Stimulated activated CD8-positive, alpha-beta memory T cell treated with anti-CD3 and anti-CD28 coated beads, Interleukin-4, amount 100 ng/mL, for 4 hours (primary cell): ENCODE results near the gene ZFYVE28.

ENCODE experiments used
- DNase-seq, 2 donors: peaks; one replicate each; pipeline ENCODE4 v3.0.0-alpha.2; 2020; ENCODE audit warnings: low read depth in 2 of 2, low spot score in 1 of 2

Gene ZFYVE28

DNA sequence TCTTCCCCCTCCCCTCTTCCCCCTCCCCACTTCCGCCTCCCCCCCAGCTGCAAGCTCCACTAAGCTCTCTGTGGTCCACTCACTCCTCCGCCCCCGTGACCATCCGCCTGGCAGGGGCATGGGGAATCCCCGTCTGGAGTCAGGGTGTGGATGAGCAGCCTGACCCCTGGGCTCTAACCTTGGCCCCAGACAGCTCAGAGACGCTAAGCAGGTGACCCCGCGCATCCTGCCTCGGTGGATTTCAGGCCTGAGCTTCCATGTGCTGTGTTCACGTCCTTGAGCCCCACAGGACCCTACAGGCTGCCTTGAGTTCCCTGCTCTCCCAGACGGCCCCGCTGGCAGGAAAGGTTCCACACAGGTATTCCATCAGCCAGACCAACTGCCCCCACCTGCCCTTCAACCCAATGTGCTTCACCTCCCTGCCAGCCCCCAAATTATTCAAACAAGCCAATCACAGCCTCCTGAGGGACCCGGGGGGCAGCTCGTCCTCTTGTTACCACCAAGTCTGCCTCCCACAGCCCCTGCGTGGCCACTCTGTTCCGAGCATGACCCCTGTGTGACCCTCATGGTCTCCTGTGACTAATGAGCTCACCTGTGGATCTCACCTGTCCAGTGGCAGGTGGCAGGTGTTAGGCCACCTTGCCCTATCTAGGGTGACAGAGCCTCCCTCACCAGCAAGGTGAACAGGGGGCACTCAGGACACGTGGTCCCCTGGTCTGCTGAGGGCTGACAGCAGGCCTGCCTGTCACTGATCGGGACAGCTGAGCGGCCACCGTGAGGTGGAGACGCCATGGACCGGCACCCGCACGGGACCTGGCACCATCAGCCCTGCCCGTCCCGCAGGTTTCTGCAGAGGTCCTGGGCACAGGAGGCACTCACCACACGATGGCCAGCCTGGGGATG is 83.4 kb downstream of the ZFYVE28 start:
- no peak for DNase-seq

- DNase-seq: no peak
Observed at GRCh38 chr4:2333916-2334644, 84.4 kb downstream of the ZFYVE28 start.

DNA sequence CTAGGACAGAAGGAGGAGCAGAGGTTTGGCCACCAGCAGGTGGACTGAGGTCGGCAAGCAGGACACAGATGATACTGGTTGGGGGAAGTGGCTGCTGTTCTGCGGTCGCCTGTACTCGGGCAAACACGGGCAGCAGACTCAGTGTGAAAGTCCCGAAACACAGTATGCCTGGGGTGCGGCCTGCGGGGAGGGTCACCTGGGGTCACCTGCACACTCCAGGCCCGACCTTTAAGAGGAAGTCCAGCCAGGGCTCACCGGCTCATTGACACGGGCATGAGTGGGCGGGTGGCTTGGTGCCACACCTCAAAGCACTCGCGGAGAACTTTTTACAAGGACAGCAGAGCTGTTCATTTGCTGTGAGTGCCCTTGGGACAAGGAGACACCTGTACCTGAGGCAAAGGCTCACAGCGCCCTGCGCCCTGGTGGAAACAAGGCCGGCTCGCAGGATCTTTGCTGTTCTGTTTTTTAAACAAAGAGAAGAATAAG is 85.0 kb downstream of the ZFYVE28 start:
- no peak for DNase-seq

DNA sequence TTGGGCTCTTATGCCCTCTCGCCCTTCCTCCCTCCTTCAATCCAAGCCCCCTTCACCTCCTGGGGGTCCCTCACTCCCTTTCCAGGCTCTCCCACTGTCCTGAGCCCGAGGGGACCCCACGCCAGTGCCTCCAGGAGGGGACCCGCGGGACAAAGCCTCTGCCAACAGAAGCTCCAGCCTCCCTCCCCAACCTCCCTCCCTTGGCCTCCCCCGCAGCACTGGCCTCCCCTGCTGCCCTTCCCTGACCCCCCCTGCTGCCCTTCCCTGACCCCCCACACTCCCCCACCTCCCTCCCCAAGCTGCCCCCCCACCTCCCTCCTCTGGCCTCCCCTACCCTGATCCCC is 85.5 kb downstream of the ZFYVE28 start:
- DNase-seq: no peak

- no peak for DNase-seq
Observed at GRCh38 chr4:2332201-2332975, 86.1 kb downstream of the ZFYVE28 start.

DNA sequence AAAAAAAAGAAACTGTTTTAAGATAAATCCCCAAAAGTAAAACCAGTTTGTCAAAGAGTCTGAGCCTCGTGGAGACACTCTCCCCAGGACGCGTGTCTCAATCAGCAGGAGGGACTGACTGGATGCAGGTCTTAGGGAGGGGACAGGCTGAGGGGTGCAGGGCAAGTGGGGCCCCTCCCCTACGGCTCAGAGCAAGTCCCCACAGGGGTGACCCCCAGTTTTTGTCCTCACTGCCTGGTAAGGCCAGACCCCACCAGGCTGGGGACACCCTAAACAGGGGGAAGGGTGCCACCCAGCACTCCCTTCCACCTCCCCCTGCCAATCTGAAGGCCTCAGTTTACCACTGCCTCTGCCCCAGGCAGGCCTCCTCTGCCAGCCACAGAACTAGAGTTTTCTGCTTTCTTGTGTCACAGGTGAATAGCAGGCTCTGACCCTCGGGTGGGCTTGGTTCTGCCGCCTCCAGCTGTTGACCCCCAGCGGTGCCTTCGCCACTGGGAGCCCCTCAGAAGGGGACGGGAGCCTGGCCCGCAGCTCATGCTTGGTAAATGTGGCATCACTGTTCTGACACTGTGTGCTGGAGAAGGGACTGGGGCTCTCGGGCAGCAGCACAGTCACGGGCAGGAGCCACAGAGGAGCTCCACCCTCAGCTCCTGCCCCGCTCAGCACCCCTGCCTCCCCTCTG is 86.8 kb downstream of the ZFYVE28 start:
- DNase-seq: no peak

GRCh38 chr4:2331043-2331420 is 87.4 kb downstream of the ZFYVE28 start:
- DNase-seq: no peak

- no peak for DNase-seq
Observed at GRCh38 chr4:2330091-2331042, 88.1 kb downstream of the ZFYVE28 start.

- no peak for DNase-seq
Observed at GRCh38 chr4:2327579-2327978, 90.9 kb downstream of the ZFYVE28 start.

- DNase-seq: no peak
Observed at GRCh38 chr4:2324891-2325290, 93.6 kb downstream of the ZFYVE28 start.

- DNase-seq: no peak
Observed at GRCh38 chr4:2322841-2323240, 95.6 kb downstream of the ZFYVE28 start.

GRCh38 chr4:2322227-2322626 is 96.2 kb downstream of the ZFYVE28 start:
- DNase-seq: no peak

- DNase-seq: no peak
Observed at GRCh38 chr4:2321279-2322196, 96.9 kb downstream of the ZFYVE28 start.

DNA sequence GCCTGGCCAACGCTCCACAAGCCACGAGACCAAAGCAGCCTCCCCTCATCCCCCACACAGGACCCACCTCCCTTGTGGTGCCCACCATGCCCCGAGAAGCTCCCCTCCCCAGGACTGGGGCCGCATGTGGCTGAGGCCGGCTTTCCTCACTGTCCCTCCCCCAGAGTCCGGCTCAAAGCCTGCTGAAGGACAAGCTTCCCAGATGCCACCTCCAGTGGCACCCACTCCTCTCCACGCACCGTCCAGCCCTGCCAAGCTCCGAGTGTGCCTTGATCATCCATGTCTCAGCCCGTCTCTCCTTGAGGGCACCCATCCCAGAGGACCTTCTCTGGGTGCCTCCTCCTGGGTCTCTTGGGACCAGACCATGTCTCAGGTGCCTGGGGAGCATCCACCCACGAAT is 97.7 kb downstream of the ZFYVE28 start:
- DNase-seq: no peak

DNA sequence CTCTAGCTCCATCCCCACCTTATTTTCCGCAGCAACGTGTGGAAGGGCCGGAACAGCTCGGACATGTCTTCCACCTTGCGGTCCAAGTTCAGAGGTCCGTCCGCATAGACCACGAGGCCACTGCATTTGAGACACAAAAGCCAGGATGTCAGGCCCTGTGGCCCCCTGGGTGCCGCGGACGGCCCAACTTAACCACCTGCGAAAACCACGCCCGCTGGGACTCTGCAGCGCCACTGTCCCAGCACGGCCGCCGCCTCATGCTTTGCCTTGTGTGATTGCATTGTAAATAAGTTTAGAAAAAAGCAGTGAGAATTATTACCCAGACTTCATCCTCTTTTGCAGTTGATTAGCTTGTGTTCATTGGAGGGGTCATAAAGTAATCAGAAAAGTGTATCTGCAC is 98.3 kb downstream of the ZFYVE28 start:
- no peak for DNase-seq

DNA sequence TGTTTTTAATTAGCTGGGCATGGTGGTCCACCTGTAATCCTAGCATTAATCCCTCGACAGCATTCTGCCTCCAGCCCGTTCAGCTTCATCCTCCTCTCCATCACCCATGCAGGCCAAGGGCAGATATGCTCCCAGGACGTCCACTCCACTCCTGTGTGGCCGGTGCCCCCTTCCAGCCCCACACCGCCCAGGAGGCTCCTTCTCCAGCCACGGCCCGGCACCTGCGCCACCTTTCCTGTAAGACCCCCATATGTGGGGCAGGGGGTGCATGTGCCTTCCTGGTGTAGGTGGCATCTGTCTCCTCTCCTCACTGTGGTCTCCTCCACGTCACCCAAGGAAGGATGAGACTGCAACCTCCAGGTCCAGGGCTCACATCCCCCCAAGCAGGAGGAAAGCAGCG is 99.6 kb downstream of the ZFYVE28 start:
- DNase-seq: no peak

GRCh38 chr4:2318476-2318875 is 100.0 kb downstream of the ZFYVE28 start:
- DNase-seq: no peak

DNA sequence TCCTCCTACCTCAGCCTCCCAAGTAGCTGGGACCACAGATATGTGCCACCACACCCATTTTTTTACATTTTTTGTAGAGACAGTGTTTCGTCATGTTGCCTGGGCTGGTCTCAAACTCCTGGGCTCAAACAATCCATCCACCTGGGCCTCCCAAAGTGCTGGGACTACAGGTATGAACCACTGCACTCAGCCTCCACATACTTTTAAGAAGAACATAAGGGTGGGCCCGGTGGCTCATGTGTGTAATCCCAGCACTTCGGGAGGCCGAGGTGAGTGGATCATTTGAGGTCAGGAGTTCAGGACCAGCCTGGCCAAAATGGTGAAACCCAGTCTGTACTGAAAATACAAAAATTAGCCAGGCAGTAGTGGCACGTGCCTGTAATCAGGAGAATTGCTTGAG is 105.1 kb downstream of the ZFYVE28 start:
- DNase-seq: no peak
